Lower leg skin (tissue), 4 donors: ENCODE measurements around the gene GLRX. TPM values are rescaled to one million over a fixed set of nuclear protein-coding genes. Genes with fewer than 3 reads are reported as not detected.

Experiments used
- DNase-seq, 2 donors: peaks; one replicate each; pipeline ENCODE4 v3.0.0-alpha.2; 2019; ENCODE audit warnings: low spot score in 2 of 2
- H3K4me3 ChIP-seq: fragments of 200-600 bp; sonication (generic); 2 replicates; pipeline ENCODE4 v1.5.1; 2017; ENCODE audit warnings: mild to moderate bottlenecking, low read depth; ENCODE audit not compliant: poor library complexity, severe bottlenecking
- POLR2A ChIP-seq, 2 donors: fragments of 450-650 bp; IDR thresholded peaks; one replicate each; pipeline ENCODE4 v1.6.1; 2016 to 2017; ENCODE audit warnings: antibody characterized with exemption in 2 of 2, mild to moderate bottlenecking in 1 of 2, moderate library complexity in 1 of 2
- whole genome bisulfite sequencing, 2 donors: methylation state at CpG; one replicate each; pipeline ENCODE4 v1.1.5; 2018; 5-methylcytosine and 5-hydroxymethylcytosine counted together
- intact Hi-C: fragments of 100-400 bp; cut with DNase I; formaldehyde crosslinking; loops from one replicate; pipeline ENCODE4 v1.15.0; 2023; ENCODE audit warnings: low total_unique reads
- total RNA-seq, 4 donors: library from RNA; depleted of rRNA; stranded (reverse); fragments of >200 nt; gene quantifications; one replicate each; pipeline ENCODE4 v1.1.0, GENCODE V29; 2016
- TF ChIP-seq, protein P1 (sequence below), 3 donors: fragments of 450-650 bp; IDR thresholded peaks; one replicate each; pipeline ENCODE4 v1.5.1; 2016; ENCODE audit warnings: antibody characterized with exemption in 3 of 3, mild to moderate bottlenecking in 3 of 3, moderate library complexity in 2 of 3

The GLRX gene
- total RNA-seq, 4 donors from 2014 or later: 67.9 to 136 (median 105) TPM

DNA sequence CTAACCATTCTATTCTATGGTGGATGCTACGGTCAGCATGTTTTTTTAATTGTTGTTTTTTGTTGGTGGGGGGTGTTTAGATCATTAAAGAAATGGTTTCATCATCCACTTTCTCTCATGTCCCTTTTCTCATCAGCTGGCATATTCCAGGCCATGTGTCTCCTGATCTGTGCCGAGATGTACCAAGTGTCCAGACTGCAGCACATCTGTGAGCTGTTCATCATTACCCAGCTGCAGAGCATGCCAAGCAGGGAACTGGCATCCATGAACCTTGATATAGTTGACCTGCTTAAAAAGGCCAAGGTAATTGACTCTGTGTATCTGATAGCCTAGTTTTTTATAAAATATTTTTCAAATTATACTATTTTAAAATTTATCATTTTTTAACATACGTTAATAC, 38.9 kb downstream of the GLRX start:
- intact Hi-C loops: loop anchor here (10.0 kb wide), 1 partner anchor 821 kb away; no protein-coding TSS in a partner anchor
- no peak overlapping the region for H3K4me3 ChIP-seq
- WGBS, 2 donors: 87 to 98% methylated on average over 3 of the region's 3 CpGs
- TF ChIP-seq, protein P1, sequence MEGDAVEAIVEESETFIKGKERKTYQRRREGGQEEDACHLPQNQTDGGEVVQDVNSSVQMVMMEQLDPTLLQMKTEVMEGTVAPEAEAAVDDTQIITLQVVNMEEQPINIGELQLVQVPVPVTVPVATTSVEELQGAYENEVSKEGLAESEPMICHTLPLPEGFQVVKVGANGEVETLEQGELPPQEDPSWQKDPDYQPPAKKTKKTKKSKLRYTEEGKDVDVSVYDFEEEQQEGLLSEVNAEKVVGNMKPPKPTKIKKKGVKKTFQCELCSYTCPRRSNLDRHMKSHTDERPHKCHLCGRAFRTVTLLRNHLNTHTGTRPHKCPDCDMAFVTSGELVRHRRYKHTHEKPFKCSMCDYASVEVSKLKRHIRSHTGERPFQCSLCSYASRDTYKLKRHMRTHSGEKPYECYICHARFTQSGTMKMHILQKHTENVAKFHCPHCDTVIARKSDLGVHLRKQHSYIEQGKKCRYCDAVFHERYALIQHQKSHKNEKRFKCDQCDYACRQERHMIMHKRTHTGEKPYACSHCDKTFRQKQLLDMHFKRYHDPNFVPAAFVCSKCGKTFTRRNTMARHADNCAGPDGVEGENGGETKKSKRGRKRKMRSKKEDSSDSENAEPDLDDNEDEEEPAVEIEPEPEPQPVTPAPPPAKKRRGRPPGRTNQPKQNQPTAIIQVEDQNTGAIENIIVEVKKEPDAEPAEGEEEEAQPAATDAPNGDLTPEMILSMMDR (IDR thresholded peaks at IDR 0.05): no peak
- no peak for TF ChIP-seq POLR2A (IDR thresholded peaks at IDR 0.05)
- no peak for DNase-seq

DNA sequence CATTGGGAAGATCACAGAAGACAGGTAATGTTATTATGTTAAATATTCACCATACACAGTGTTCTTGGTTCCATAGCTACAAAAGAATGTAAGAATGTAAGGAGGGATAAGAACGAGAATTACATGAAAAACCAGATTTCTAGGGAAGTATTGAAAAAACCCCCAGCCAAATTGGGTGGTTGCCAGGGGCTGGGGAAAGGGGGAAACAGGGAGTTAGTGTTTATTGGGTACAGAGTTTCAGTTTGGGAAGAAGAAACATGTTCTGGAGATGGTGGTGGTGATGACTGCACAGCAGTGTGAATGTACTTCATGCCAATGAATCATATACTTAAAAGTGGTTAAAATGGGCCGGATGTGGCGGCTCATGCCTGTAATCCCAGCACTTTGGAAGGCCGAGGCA, 40.3 kb downstream of the GLRX start:
- intact Hi-C loops: loop anchor here (10.0 kb wide), 1 partner anchor 823 kb away; no protein-coding TSS in a partner anchor
- no peak overlapping the region for H3K4me3 ChIP-seq
- no peak for TF ChIP-seq POLR2A (IDR thresholded peaks at IDR 0.05)
- TF ChIP-seq, protein P1 (IDR thresholded peaks at IDR 0.05): no peak
- DNase-seq: no peak
- 77 to 86% methylated on average over 4 of the region's 4 CpGs for WGBS, 2 donors

DNA sequence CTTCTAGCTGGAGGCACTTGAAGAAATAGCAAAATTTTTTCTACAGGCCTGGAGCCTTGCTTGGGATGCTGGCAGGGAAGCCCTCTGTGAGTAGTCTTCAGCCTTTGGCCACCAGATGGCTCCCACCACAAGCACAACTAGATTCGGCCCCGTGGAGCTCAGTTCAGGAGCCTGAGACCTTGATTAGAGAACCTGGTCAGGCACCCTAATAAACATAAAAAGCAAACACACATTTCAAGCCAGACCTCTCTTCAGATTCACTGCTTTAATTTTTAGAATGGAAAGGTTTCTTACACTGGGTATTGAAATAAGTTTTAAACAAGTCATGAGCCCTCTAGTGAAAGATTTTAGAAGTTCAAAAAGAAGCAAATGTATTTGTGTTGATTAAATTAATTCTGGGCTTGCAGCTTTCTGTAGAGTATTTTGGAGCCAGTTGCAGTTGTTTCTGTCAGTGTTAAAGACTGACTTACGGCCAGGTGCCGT, 41.4 kb downstream of the GLRX start:
- no peak overlapping the region for H3K4me3 ChIP-seq
- intact Hi-C loops: loop anchor here (10.0 kb wide), 1 partner anchor 824 kb away; no protein-coding TSS in a partner anchor
- TF ChIP-seq, protein P1 (IDR thresholded peaks at IDR 0.05): peak in 1 of 3 donors; percentile 69
- no peak for TF ChIP-seq POLR2A (IDR thresholded peaks at IDR 0.05)
- peak; percentile 79 to 95 for DNase-seq
- 9 to 15% methylated on average over 4 of the region's 4 CpGs for WGBS, 2 donors

DNA sequence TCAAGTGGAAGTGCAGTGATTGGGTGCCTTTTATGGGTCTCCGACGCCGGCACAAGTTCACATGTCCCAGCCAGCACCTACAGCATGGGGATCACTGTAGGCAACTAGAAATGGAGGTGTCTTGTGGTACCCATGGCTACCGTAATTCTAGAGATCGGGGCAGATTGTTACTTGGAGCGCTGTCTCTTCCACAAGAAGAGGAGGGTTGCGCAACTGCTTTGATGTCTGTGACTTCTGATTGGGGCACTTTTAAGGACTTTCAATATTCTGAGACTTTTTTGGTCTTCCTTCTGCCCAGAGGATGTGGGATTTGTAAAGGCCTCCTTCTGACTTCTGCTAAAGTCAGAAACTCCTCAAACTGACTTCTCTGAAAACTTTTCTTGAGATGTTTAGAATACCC, 41.9 kb downstream of the GLRX start:
- no peak for TF ChIP-seq POLR2A (IDR thresholded peaks at IDR 0.05)
- TF ChIP-seq, protein P1 (IDR thresholded peaks at IDR 0.05): no peak
- DNase-seq: no peak
- intact Hi-C loops: loop anchor here (10.0 kb wide), 1 partner anchor 824 kb away; no protein-coding TSS in a partner anchor
- WGBS, 2 donors: 79 to 86% methylated on average over 7 of the region's 7 CpGs
- H3K4me3 ChIP-seq: no peak overlapping the region

DNA sequence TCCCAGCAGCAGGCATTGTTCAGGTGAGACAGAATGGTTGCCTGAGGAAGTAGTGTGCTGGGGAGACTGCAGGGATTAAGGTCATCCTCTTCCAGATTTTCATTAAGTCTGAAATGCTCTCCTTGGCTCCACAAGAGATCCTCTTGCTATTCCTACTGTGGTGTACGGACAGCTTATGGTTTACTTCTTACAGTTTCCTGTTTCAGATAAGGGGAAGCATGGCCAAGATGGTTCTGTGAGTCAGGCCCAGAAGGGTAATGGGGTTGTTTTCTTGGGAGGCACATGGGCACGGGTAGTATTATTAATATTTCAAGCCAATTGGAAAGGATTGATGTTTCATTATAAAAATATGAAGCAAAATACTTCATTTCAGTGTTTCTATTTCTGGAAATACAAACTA, 42.9 kb downstream of the GLRX start:
- DNase-seq: no peak
- TF ChIP-seq, protein P1 (IDR thresholded peaks at IDR 0.05): no peak
- TF ChIP-seq POLR2A (IDR thresholded peaks at IDR 0.05): no peak
- no peak overlapping the region for H3K4me3 ChIP-seq
- WGBS, 2 donors: 63 to 68% methylated on average over 2 of the region's 2 CpGs
- intact Hi-C loops: loop anchor here (10.0 kb wide), 1 partner anchor 825 kb away; no protein-coding TSS in a partner anchor
